ENCODE data around the gene AHNAK. TPM values are rescaled to one million over a fixed set of nuclear protein-coding genes. Genes with fewer than 3 reads are reported as not detected.
"Not testable (repeated sequence)": the region's sequence is repeated elsewhere in the genome, so short reads cannot be mapped to it uniquely, and the experiment has no call there.

The AHNAK gene
- total RNA-seq, 4 donors from 2014 or later = 1,345 to 1,611 (median 1,532) TPM

DNA sequence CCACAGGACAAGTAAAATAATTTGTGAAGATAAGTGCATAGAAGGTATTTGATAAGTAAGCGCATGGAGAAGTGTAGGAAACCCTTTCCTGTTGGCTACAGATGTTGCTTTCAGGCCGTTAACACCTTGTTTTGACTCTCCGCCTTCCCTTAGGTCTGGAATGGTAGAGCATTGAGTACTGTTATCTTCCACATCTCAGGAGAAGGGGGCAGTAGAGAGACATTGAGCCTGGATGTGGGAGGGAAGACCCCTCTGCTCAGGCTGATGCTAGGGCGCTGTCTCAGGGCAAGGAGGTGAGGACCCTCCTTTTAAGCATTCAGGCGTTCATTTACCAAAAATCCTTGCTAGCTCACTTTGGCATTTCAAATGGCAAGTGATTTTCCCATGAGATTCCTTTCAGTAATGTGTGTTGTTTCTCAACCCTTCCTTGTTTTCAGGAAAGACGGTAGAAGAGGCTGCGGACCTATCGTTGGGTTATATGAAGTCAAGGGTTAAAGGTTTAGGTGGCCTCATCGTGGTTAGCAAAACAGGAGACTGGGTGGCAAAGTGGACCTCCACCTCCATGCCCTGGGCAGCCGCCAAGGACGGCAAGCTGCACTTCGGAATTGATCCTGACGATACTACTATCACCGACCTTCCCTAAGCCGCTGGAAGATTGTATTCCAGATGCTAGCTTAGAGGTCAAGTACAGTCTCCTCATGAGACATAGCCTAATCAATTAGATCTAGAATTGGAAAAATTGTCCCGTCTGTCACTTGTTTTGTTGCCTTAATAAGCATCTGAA lies 154.8 kb downstream of the AHNAK start:
- intact Hi-C loops (cut with DNase I; ENCODE audit: low total_unique reads) = no loop called here
- WGBS, 2 donors = 87 to 88% methylated on average over 16 of the region's 16 CpGs
- TF ChIP-seq, protein P1, sequence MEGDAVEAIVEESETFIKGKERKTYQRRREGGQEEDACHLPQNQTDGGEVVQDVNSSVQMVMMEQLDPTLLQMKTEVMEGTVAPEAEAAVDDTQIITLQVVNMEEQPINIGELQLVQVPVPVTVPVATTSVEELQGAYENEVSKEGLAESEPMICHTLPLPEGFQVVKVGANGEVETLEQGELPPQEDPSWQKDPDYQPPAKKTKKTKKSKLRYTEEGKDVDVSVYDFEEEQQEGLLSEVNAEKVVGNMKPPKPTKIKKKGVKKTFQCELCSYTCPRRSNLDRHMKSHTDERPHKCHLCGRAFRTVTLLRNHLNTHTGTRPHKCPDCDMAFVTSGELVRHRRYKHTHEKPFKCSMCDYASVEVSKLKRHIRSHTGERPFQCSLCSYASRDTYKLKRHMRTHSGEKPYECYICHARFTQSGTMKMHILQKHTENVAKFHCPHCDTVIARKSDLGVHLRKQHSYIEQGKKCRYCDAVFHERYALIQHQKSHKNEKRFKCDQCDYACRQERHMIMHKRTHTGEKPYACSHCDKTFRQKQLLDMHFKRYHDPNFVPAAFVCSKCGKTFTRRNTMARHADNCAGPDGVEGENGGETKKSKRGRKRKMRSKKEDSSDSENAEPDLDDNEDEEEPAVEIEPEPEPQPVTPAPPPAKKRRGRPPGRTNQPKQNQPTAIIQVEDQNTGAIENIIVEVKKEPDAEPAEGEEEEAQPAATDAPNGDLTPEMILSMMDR (IDR thresholded peaks at IDR 0.05) = no peak

DNA sequence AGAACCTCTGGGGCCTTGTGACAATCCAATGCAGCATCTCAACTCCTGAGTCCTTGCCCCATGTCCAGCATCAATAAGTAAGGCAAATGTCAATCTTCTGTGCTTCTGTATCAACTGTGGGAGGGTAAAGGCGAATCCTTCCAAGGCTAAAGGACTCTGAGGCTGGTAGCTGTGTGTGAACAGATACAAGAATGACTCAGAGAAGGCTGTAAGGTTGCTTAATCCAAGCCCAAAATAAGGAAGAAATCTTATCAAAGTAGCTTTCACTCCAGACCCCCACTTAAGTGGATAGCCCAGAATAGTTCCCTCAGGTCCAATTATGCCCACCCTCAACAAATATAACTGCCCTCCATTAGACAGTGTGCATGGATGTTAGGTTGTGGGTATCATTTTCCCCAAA lies 155.9 kb downstream of the AHNAK start:
- no peak for DNase-seq (ENCODE audit: low spot score in 2 of 2)
- TF ChIP-seq, protein P1 (IDR thresholded peaks at IDR 0.05) = no peak
- TF ChIP-seq POLR2A (IDR thresholded peaks at IDR 0.05) = no peak
- no peak overlapping the region for H3K4me3 ChIP-seq (ENCODE audit: low read depth, poor library complexity, severe bottlenecking)
- intact Hi-C loops (cut with DNase I; ENCODE audit: low total_unique reads) = no loop called here
- WGBS, 2 donors = 96 to 100% methylated on average over 1 of the region's 1 CpG

More for the DNA sequence above, 154.8 kb downstream of the AHNAK start:
- DNase-seq (ENCODE audit: low spot score in 2 of 2) = no peak
- H3K4me3 ChIP-seq (ENCODE audit: low read depth, poor library complexity, severe bottlenecking) = no peak overlapping the region

DNA sequence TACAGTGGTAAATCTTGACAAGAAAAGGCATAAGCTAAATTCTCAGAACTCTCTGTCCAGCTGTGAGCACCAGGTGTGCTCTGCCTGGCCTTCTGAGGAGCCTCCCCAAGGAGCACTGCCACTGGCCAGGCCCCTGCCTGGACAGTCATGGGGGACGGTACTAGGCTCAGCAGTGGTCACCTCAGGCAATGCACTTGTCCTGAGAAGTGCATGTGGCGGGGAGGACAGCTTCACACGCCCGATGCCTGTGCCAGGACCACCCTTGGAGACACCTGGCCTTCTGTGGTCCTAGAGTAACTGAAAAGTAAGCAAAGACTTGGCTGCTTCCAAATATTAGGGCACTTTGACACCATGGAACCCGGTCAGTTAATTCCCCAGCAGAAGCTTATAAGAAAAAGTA lies 156.4 kb downstream of the AHNAK start:
- intact Hi-C loops (cut with DNase I; ENCODE audit: low total_unique reads) = no loop called here
- TF ChIP-seq, protein P1 (IDR thresholded peaks at IDR 0.05) = no peak
- TF ChIP-seq POLR2A (IDR thresholded peaks at IDR 0.05) = no peak
- WGBS, 2 donors = 73 to 78% methylated on average over 5 of the region's 5 CpGs
- H3K4me3 ChIP-seq (ENCODE audit: low read depth, poor library complexity, severe bottlenecking) = no peak overlapping the region
- DNase-seq (ENCODE audit: low spot score in 2 of 2) = no peak

DNA sequence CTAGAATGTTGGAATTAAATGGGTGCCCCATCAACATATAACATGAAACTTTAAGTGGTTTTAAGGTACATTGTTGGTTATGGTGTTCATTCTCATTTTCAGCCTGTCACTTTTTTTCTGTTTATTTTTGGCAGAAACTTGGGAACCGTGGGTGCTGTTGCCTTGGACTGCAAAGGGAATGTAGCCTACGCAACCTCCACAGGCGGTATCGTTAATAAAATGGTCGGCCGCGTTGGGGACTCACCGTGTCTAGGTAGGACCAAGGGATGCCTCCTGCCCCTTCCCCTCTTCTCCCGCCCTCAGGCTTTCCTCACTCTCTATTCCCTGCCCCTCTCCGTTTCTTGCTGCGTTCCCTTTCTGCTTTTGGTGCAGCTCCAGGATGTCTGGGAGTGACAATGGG lies 157.6 kb downstream of the AHNAK start:
- intact Hi-C loops (cut with DNase I; ENCODE audit: low total_unique reads) = loop anchor here (10.0 kb wide), 1 partner anchor 316 kb away; the partner anchor contains the start of genes BSCL2 and GNG3
- 74 to 82% methylated on average over 11 of the region's 11 CpGs for WGBS, 2 donors
- no peak for DNase-seq (ENCODE audit: low spot score in 2 of 2)
- no peak overlapping the region for H3K4me3 ChIP-seq (ENCODE audit: low read depth, poor library complexity, severe bottlenecking)
- no peak for TF ChIP-seq POLR2A (IDR thresholded peaks at IDR 0.05)
- TF ChIP-seq, protein P1 (IDR thresholded peaks at IDR 0.05) = no peak

DNA sequence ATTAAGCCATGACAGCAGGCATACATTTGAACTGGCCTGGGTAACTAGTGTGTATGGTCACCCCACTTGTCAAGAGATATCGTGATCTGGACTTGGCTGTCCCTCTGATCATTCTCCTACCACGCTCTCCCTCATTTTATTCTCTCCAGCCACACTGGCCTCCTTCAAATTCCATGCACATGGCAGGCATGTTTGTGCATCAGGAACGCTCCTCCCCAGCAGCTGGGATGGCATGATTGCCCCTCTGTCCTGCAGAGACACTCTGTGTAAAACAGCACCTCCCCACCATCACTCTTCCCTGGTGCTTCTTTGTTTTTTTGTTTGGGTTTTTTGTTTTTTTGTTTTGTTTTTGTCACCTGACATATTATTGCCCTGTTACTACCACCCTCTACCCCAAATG lies 159.2 kb downstream of the AHNAK start:
- 88 to 92% methylated on average over 3 of the region's 3 CpGs for WGBS, 2 donors
- no peak overlapping the region for H3K4me3 ChIP-seq (ENCODE audit: low read depth, poor library complexity, severe bottlenecking)
- TF ChIP-seq, protein P1 (IDR thresholded peaks at IDR 0.05) = no peak
- TF ChIP-seq POLR2A (IDR thresholded peaks at IDR 0.05) = no peak
- intact Hi-C loops (cut with DNase I; ENCODE audit: low total_unique reads) = loop anchor here (10.0 kb wide), 1 partner anchor 317 kb away; the partner anchor contains the start of genes BSCL2 and GNG3
- DNase-seq (ENCODE audit: low spot score in 2 of 2) = no peak

DNA sequence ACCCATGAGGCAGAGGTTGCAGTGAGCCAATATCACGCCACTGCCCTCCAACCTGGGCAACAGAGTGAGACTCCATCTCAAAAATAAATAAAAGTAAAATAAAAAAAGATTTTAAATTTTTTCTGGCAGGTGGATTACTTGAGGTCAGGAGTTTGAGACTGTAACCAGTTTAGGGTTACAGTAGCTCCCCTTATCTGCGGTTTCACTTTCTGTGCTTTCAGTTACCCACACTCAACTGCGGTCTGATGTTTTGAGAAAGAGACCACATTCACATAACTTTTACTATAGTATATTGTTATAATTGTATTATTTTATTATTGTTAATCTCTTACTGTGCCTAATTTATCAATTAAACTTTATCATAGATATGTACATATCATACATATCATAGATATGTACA lies 160.5 kb downstream of the AHNAK start:
- not testable (repeated sequence) for DNase-seq (ENCODE audit: low spot score in 2 of 2); H3K4me3 ChIP-seq (ENCODE audit: low read depth, poor library complexity, severe bottlenecking)
- intact Hi-C loops (cut with DNase I; ENCODE audit: low total_unique reads) = loop anchor here (10.0 kb wide), 1 partner anchor 319 kb away; the partner anchor contains the start of genes BSCL2 and GNG3
- WGBS, 2 donors = 91 to 94% methylated on average over 3 of the region's 3 CpGs

Data from lower leg skin (tissue), 4 donors.